ENCODE results near the gene UBE2E2. TPM values are rescaled to one million over a fixed set of nuclear protein-coding genes. Genes with fewer than 3 reads are reported as not detected.

UBE2E2 gene
- total RNA-seq, 4 donors from 2014 or later: 3.1 to 58.5 (median 25.0) TPM

DNA sequence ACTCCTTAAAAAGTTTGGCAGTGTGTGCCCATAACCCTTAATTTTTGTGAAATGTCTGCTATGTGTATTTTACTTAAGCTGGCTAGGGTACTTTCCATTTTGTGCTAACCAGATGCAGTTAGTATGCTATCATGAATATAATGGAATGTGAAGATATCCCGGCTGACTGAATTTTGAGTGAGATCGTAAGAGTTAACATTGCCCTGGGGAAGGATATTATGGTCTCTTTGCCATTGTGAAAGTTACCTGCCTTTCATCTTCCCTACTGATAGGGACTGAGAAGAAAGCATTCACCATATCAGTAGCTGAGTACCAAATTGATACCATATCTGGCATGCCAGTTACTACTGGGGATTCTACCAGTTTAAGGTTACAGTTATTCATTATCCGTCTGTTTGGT is 243.2 kb downstream of the UBE2E2 start:
- no peak for TF ChIP-seq POLR2A (IDR thresholded peaks at IDR 0.05)
- TF ChIP-seq, protein P1, sequence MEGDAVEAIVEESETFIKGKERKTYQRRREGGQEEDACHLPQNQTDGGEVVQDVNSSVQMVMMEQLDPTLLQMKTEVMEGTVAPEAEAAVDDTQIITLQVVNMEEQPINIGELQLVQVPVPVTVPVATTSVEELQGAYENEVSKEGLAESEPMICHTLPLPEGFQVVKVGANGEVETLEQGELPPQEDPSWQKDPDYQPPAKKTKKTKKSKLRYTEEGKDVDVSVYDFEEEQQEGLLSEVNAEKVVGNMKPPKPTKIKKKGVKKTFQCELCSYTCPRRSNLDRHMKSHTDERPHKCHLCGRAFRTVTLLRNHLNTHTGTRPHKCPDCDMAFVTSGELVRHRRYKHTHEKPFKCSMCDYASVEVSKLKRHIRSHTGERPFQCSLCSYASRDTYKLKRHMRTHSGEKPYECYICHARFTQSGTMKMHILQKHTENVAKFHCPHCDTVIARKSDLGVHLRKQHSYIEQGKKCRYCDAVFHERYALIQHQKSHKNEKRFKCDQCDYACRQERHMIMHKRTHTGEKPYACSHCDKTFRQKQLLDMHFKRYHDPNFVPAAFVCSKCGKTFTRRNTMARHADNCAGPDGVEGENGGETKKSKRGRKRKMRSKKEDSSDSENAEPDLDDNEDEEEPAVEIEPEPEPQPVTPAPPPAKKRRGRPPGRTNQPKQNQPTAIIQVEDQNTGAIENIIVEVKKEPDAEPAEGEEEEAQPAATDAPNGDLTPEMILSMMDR (IDR thresholded peaks at IDR 0.05): no peak
- intact Hi-C loops (cut with DNase I; ENCODE audit: low total_unique reads): no loop called here
- H3K4me1 ChIP-seq: no peaks in the 10 kb centered on the region

DNA sequence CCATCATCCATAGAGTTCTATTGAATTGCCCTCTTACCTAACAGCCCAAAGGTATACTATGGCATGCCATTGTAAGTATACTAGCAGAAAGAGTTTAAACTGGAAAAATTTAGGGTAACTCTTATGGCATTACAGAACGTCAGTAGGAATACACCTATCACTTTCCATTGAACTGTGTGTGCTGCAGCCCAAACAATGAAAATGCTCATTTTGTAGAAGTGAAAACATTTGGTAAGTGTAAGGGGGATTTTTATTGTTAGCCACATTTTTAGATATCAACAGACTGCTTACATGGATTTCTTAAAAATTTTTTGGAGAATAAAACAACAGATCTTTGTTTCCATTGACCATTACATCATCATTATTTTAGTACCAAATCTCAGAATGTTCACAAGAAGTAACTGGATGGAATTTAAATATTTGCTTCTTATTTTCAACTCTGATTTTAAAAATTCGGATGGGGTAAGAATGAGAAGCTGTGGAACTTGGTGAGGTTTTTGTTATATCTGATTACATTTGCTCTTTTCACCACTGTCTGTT is 245.9 kb downstream of the UBE2E2 start:
- H3K27me3 ChIP-seq: no peaks in the 10 kb centered on the region
- H3K9me3 ChIP-seq: no peaks in the 10 kb centered on the region
- intact Hi-C loops (cut with DNase I; ENCODE audit: low total_unique reads): no loop called here
- DNase-seq: no peak
- no peaks in the 10 kb centered on the region for H3K36me3 ChIP-seq
- no peak for TF ChIP-seq POLR2A (IDR thresholded peaks at IDR 0.05)
- TF ChIP-seq, protein P1 (IDR thresholded peaks at IDR 0.05): no peak
- H3K4me1 ChIP-seq: no peaks in the 10 kb centered on the region
- H3K4me3 ChIP-seq: no peak overlapping the region
- no peak overlapping the region for H3K27ac ChIP-seq

More for the DNA sequence above, 243.2 kb downstream of the UBE2E2 start:
- no peaks in the 10 kb centered on the region for H3K9me3 ChIP-seq
- no peaks in the 10 kb centered on the region for H3K36me3 ChIP-seq
- no peak overlapping the region for H3K4me3 ChIP-seq
- no peak overlapping the region for H3K27ac ChIP-seq
- DNase-seq: no peak
- no peaks in the 10 kb centered on the region for H3K27me3 ChIP-seq

DNA sequence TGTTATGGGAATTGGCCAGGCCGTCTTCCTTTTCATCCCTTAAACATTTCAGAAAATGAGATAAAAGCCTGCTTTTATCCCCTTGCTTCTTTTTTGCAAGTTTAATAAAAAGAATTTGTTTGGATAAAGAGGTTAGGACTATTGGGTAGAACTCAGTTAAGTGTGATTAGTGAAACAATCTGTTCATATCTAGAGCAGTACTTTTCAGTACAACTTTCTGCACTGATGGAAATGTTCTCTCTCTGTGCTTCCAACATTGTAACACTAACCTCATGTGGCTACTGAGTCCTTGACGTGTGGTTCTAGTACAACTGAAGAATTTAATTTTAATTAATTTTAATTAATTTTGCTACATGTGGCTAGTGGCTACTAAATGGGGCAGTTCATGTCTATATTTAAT is 246.9 kb downstream of the UBE2E2 start:
- intact Hi-C loops (cut with DNase I; ENCODE audit: low total_unique reads): no loop called here
- TF ChIP-seq, protein P1 (IDR thresholded peaks at IDR 0.05): no peak
- no peak for TF ChIP-seq POLR2A (IDR thresholded peaks at IDR 0.05)
- DNase-seq: no peak
- Histone ChIP-seq H3K27ac (no peak overlapping the region), H3K9me3 (no peaks in the 10 kb centered on the region), H3K36me3 (no peaks in the 10 kb centered on the region), H3K4me1 (no peaks in the 10 kb centered on the region), H3K4me3 (no peak overlapping the region), H3K27me3 (no peaks in the 10 kb centered on the region)

DNA sequence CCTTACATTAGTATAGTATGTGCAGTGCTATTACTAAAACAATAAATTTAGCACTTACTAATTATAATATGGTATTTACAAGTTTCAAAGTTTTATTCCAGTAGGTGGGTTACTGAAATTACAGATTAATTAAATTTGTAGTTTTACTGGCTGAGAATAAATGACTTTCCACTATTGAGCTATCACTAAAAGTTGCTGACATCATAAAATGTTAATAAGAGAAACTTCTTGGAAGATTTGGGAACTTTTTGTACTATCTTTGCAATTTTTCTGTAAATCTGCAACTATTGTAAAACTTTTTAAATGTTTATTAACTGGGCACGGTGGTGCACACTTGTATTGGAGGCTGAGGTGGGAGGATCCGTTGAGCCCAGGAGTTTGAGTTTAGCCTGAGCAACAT is 247.7 kb downstream of the UBE2E2 start:
- intact Hi-C loops (cut with DNase I; ENCODE audit: low total_unique reads): no loop called here
- TF ChIP-seq, protein P1 (IDR thresholded peaks at IDR 0.05): no peak
- no peak for TF ChIP-seq POLR2A (IDR thresholded peaks at IDR 0.05)

DNA sequence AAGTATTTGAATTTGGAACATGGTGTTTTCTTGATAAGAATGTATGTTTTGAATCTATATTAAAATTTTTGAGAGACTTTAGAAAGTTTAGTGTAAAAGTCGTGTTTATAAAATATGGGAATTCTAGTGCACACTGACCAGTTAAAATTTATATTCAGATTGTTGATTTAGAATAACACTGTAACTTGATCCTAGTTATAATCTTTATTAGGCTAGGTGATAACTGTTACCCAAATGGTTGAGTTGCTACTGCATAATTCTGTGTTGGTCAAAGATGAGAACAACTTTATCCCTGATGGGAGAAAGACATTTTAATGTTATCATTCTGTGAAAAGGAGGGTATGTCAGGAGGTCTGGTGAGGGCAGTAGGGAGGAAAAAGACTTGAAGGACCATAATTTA is 249.3 kb downstream of the UBE2E2 start:
- Histone ChIP-seq H3K36me3 (no peaks in the 10 kb centered on the region), H3K9me3 (no peaks in the 10 kb centered on the region), H3K4me3 (no peak overlapping the region), H3K27ac (no peak overlapping the region), H3K27me3 (no peaks in the 10 kb centered on the region), H3K4me1 (no peaks in the 10 kb centered on the region)
- TF ChIP-seq POLR2A (IDR thresholded peaks at IDR 0.05): no peak
- TF ChIP-seq, protein P1 (IDR thresholded peaks at IDR 0.05): no peak
- DNase-seq: no peak
- intact Hi-C loops (cut with DNase I; ENCODE audit: low total_unique reads): no loop called here

More for the DNA sequence above, 247.7 kb downstream of the UBE2E2 start:
- Histone ChIP-seq H3K27me3 (no peaks in the 10 kb centered on the region), H3K4me1 (no peaks in the 10 kb centered on the region), H3K36me3 (no peaks in the 10 kb centered on the region), H3K9me3 (no peaks in the 10 kb centered on the region), H3K4me3 (no peak overlapping the region), H3K27ac (no peak overlapping the region)
- no peak for DNase-seq
